PC-3 (cell line): Measurements from ENCODE around the gene ZNF575. TPM values are rescaled to one million over a fixed set of nuclear protein-coding genes. Genes with fewer than 3 reads are reported as not detected.

ENCODE experiments used
- ATAC-seq: fragments of 200-7000 bp; cut with Tn5 transposase; 2 replicates; pipeline ENCODE4 v1.9.1; 2020; ENCODE audit warnings: mild to moderate bottlenecking, moderate library complexity
- BruUV-seq: library from RNA; stranded (reverse); fragments of 400-500 nt; replicated peaks from 2 replicates; lab custom pipeline; 2021; lab: Mats Ljungman, UMichigan
- CTCF ChIA-PET: fragments of 300-600 bp; sonication (Branson Sonifier 250); formaldehyde crosslinking; loops from one replicate; lab custom pipeline; 2022; ENCODE audit warnings: antibody characterized with exemption; lab: Charles Lee
- POLR2A ChIA-PET: fragments of 300-600 bp; sonication (Branson Sonifier 250); formaldehyde crosslinking; loops from one replicate; lab custom pipeline; 2022; ENCODE audit warnings: antibody characterized with exemption; ENCODE audit not compliant: unreplicated experiment; lab: Charles Lee
- DNase-seq: peaks from one replicate; pipeline ENCODE4 v3.0.0-alpha.2; 2015
- H2AFZ ChIP-seq: fragments of 300-600 bp; sonication (generic); 2 replicates; pipeline ENCODE4 v1.6.0; 2016; ENCODE audit warnings: antibody characterized with exemption, low read length
- H3F3A ChIP-seq: fragments of 300-600 bp; sonication (generic); one replicate; pipeline ENCODE4 v1.6.0; 2017; ENCODE audit warnings: antibody characterized with exemption, low read length, control low read depth, mild to moderate bottlenecking; ENCODE audit not compliant: unreplicated experiment
- H3K27ac ChIP-seq: fragments of 300-600 bp; sonication (generic); 2 replicates; pipeline ENCODE4 v1.5.1; 2016; ENCODE audit warnings: mild to moderate bottlenecking, low read length
- H3K27me3 ChIP-seq: fragments of 300-600 bp; sonication (generic); 2 replicates; pipeline ENCODE4 v1.6.1; 2016; ENCODE audit warnings: low read length, mixed read lengths
- H3K36me3 ChIP-seq: fragments of 300-600 bp; sonication (generic); 2 replicates; pipeline ENCODE4 v1.6.1; 2016; ENCODE audit warnings: low read depth, mixed run types, low read length, mixed read lengths
- H3K4me1 ChIP-seq: fragments of 300-600 bp; sonication (generic); 2 replicates; pipeline ENCODE4 v1.5.1; 2016; ENCODE audit warnings: low read length; ENCODE audit not compliant: insufficient read depth
- H3K4me2 ChIP-seq: fragments of 300-600 bp; sonication (generic); 2 replicates; pipeline ENCODE4 v1.6.0; 2016; ENCODE audit warnings: low read length
- H3K4me3 ChIP-seq: fragments of 300-600 bp; sonication (generic); 2 replicates; pipeline ENCODE4 v1.5.1; 2016; ENCODE audit warnings: mild to moderate bottlenecking, low read length, mixed read lengths
- H3K79me2 ChIP-seq: fragments of 300-600 bp; sonication (generic); 2 replicates; pipeline ENCODE4 v1.6.1; 2017; ENCODE audit warnings: low read length, mixed read lengths
- H3K9ac ChIP-seq: fragments of 300-600 bp; sonication (generic); 2 replicates; pipeline ENCODE4 v1.6.0; 2016; ENCODE audit warnings: mild to moderate bottlenecking, low read length
- H3K9me2 ChIP-seq: fragments of 300-600 bp; sonication (generic); replicated peaks from 2 replicates; pipeline ENCODE4 v1.6.1; 2016; ENCODE audit warnings: mixed run types, low read length, mixed read lengths
- H3K9me3 ChIP-seq: fragments of 300-600 bp; sonication (generic); 2 replicates; pipeline ENCODE4 v1.6.1; 2016; ENCODE audit warnings: low read length, mixed read lengths
- H4K20me1 ChIP-seq: fragments of 300-600 bp; sonication (generic); 2 replicates; pipeline ENCODE4 v1.6.1; 2016; ENCODE audit warnings: low read length, mixed read lengths
- CTCF ChIP-seq: fragments of 300-600 bp; sonication (generic); conservative IDR thresholded peaks from 2 replicates; pipeline ENCODE4 v1.5.1; 2017; ENCODE audit warnings: antibody characterized with exemption, low read depth, mild to moderate bottlenecking, low read length
- EZH2 ChIP-seq: fragments of 300-600 bp; sonication (generic); IDR thresholded peaks from one replicate; pipeline ENCODE4 v1.6.1; 2017; ENCODE audit warnings: antibody characterized with exemption, mild to moderate bottlenecking, low read length; ENCODE audit not compliant: unreplicated experiment
- EZH2phosphoT487 ChIP-seq: fragments of 300-600 bp; sonication (generic); IDR thresholded peaks from 2 replicates; pipeline ENCODE4 v1.6.1; 2018; ENCODE audit warnings: mild to moderate bottlenecking, antibody characterized with exemption, low read length, borderline replicate concordance
- intact Hi-C: fragments of 100-400 bp; cut with micrococcal nuclease; formaldehyde crosslinking; loops from 2 replicates; pipeline ENCODE4 v1.9.0; 2023
- total RNA-seq: library from RNA; depleted of rRNA; stranded (reverse); fragments of >200 nt; gene quantifications from 2 replicates; pipeline ENCODE4 v1.2.3, GENCODE V29; 2014

ZNF575 gene
- total RNA-seq, 1 experiment from 2014 or later = not detected

- no peaks in the 10 kb centered on the region for H3F3A ChIP-seq
- DNase-seq (no peak), ATAC-seq (no peak)
- intact Hi-C loops = no loop called here
- TF ChIP-seq EZH2phosphoT487 = no peak
- no peak for TF ChIP-seq EZH2
- TF ChIP-seq CTCF = no peak
- H2AFZ ChIP-seq = no peak overlapping the region
- POLR2A ChIA-PET = no interaction called here
- no peaks in the 10 kb centered on the region for H3K27me3 ChIP-seq
- no peaks in the 10 kb centered on the region for H3K9me3 ChIP-seq
- no peaks in the 10 kb centered on the region for H3K36me3 ChIP-seq
- no peaks in the 10 kb centered on the region for H4K20me1 ChIP-seq
- BruUV-seq = no TSS peak
- CTCF ChIA-PET = no interaction called here
- H3K4me3 ChIP-seq = no peak overlapping the region
- H3K79me2 ChIP-seq = no peaks in the 10 kb centered on the region
- H3K27ac ChIP-seq = no peak overlapping the region
- no peaks in the 10 kb centered on the region for H3K9me2 ChIP-seq
- H3K4me1 ChIP-seq = no peaks in the 10 kb centered on the region
- no peak overlapping the region for H3K4me2 ChIP-seq
- no peak overlapping the region for H3K9ac ChIP-seq
These were observed 18.6 kb downstream of the ZNF575 start for GRCh38 chr19:43551399-43552197.

GRCh38 chr19:43552198-43552450, 19.1 kb downstream of the ZNF575 start:
- Histone ChIP-seq H3K9me3 (no peaks in the 10 kb centered on the region), H3K27me3 (no peaks in the 10 kb centered on the region), H3F3A (no peaks in the 10 kb centered on the region), H3K79me2 (no peaks in the 10 kb centered on the region), H2AFZ (no peak overlapping the region), H3K36me3 (no peaks in the 10 kb centered on the region), H3K4me1 (no peaks in the 10 kb centered on the region), H3K9me2 (no peaks in the 10 kb centered on the region), H3K9ac (no peak overlapping the region), H3K27ac (no peak overlapping the region), H3K4me3 (no peak overlapping the region), H3K4me2 (no peak overlapping the region), H4K20me1 (no peaks in the 10 kb centered on the region)
- no peak for DNase-seq
- POLR2A ChIA-PET = no interaction called here
- TF ChIP-seq EZH2phosphoT487 = no peak
- no peak for TF ChIP-seq CTCF
- no peak for ATAC-seq
- intact Hi-C loops = no loop called here
- CTCF ChIA-PET = no interaction called here
- no TSS peak for BruUV-seq

GRCh38 chr19:43552616-43553015, 19.6 kb downstream of the ZNF575 start:
- ATAC-seq (no peak), DNase-seq (no peak)
- no peak for TF ChIP-seq EZH2
- no peak for TF ChIP-seq EZH2phosphoT487
- TF ChIP-seq CTCF = no peak
- Histone ChIP-seq H3K9me3 (no peaks in the 10 kb centered on the region), H4K20me1 (no peaks in the 10 kb centered on the region), H3K27ac (no peak overlapping the region), H3F3A (no peaks in the 10 kb centered on the region), H2AFZ (no peak overlapping the region), H3K9me2 (no peaks in the 10 kb centered on the region), H3K36me3 (no peaks in the 10 kb centered on the region), H3K4me2 (no peak overlapping the region), H3K4me3 (no peak overlapping the region), H3K4me1 (no peaks in the 10 kb centered on the region), H3K79me2 (no peaks in the 10 kb centered on the region), H3K9ac (no peak overlapping the region), H3K27me3 (no peaks in the 10 kb centered on the region)
- no TSS peak for BruUV-seq
- ChIA-PET CTCF (no interaction called here), POLR2A (no interaction called here)
- intact Hi-C loops = no loop called here
